ENCODE data around the gene RNF31. TPM values are rescaled to one million over a fixed set of nuclear protein-coding genes. Genes with fewer than 3 reads are reported as not detected.

RNF31 gene
- total and polyA plus RNA-seq, 2 donors (not counting 3 experiments of a cell fraction or from before 2014, with no cell fraction given) = 32.3 to 69.7 TPM

- intact Hi-C loops (cut with micrococcal nuclease) (no loop called here), dilution Hi-C loops (cut with MboI; ENCODE audit: extremely low pct_ligation_motif_present, low sequenced_read_pairs) (no loop called here)
- no peak for DNase-seq (ENCODE audit: low read depth, low spot score)
- Histone ChIP-seq H3K27ac (ENCODE audit: insufficient read depth, low read depth, low read length) (no peak overlapping the region), H3K4me2 (ENCODE audit: insufficient read depth, low read length) (no peak overlapping the region), H4K20me1 (replicated peaks; ENCODE audit: control insufficient read depth, extremely low read depth, insufficient read depth, low read length) (no peaks in the 10 kb centered on the region), H3K9me3 (replicated peaks; ENCODE audit: control insufficient read depth, insufficient read depth, low read length) (no peaks in the 10 kb centered on the region), H3K27me3 (ENCODE audit: control insufficient read depth in 2 of 2, insufficient read depth in 2 of 2, low read length in 2 of 2) (no peaks in the 10 kb centered on the region), H3K9ac (replicated peaks; ENCODE audit: extremely low read depth, insufficient read depth, low read length) (no peak overlapping the region), H3K36me3 (ENCODE audit: control insufficient read depth in 2 of 2, extremely low read depth in 1 of 2, insufficient read depth in 2 of 2, low read length in 2 of 2) (peaks cover 17 to 37% of the 10 kb centered on the region in 2 experiments), H3K4me3 (replicated peaks in 1 of 3; ENCODE audit: insufficient read depth in 1 of 3, low read depth in 1 of 3, low read length in 3 of 3) (no peak overlapping the region), H2AFZ (ENCODE audit: low read depth, low read length) (no peak overlapping the region), H3K79me2 (ENCODE audit: control insufficient read depth, insufficient read depth, low read length) (peaks cover 9% of the 10 kb centered on the region), H3K4me1 (ENCODE audit: control insufficient read depth, extremely low read depth, insufficient read depth, low read length) (peaks cover 14% of the 10 kb centered on the region), H3K9me1 (replicated peaks; ENCODE audit: control insufficient read depth, extremely low read depth, insufficient read depth, low read length) (no peaks in the 10 kb centered on the region)
- FAIRE-seq = no peak
- POLR2A ChIA-PET = interaction anchor here (1.2 kb wide), 1 partner anchor 21 kb away, joined by 3 read pairs; no protein-coding TSS in a partner anchor
- no TSS peak for BruUV-seq (replicated peaks)
- TF ChIP-seq POLR2AphosphoS5 (IDR thresholded peaks at IDR 0.05; ENCODE audit: insufficient read depth, low read depth, low read length) (no peak), EZH2 (IDR thresholded peaks at IDR 0.05; ENCODE audit: borderline replicate concordance, low read depth, low read length, severe bottlenecking) (no peak), JUN (IDR thresholded peaks at IDR 0.05; ENCODE audit: borderline replicate concordance, insufficient read depth, insufficient read length, low read depth) (no peak), GATA2 (IDR thresholded peaks at IDR 0.05; ENCODE audit: insufficient read depth, insufficient read length, low read depth, low read length) (no peak), CTCF (IDR thresholded peaks at IDR 0.05; ENCODE audit: extremely low read depth in 1 of 2, insufficient read depth in 1 of 2, low read depth in 1 of 2, low read length in 2 of 2) (no peak), MYC (IDR thresholded peaks at IDR 0.05; ENCODE audit: low read depth, low read length) (no peak), MAX (IDR thresholded peaks at IDR 0.05; ENCODE audit: insufficient read depth, insufficient read length) (no peak), FOS (IDR thresholded peaks at IDR 0.05; ENCODE audit: borderline replicate concordance, insufficient read depth, low read length) (no peak), POLR2A (IDR thresholded peaks at IDR 0.05; ENCODE audit: low read depth, low read length) (no peak)
- CTCF ChIA-PET = no interaction called here
Measured at GRCh38 chr14:24165785-24166184, 18.5 kb downstream of the RNF31 start.
